Peyer's patch (tissue), 4 donors: ENCODE data around the gene WDFY4.

Experiments
- CTCF ChIP-seq, 6 experiments: fragments of 450-650 bp in 4 of 6; fragments of 200-600 bp in 2 of 6; sonication (generic) in 1 of 6; IDR thresholded peaks; one replicate each; pipeline ENCODE4 v1.5.1; 2017 to 2019; ENCODE audit warnings: antibody characterized with exemption in 6 of 6, mild to moderate bottlenecking in 3 of 6, moderate library complexity in 1 of 6
- POLR2A ChIP-seq, 2 donors: fragments of 450-650 bp; IDR thresholded peaks; one replicate each; pipeline ENCODE4 v1.5.1; 2017; ENCODE audit warnings: antibody characterized with exemption in 2 of 2, mild to moderate bottlenecking in 2 of 2, moderate library complexity in 2 of 2

GRCh38 chr10:48749254-48749787, 64.6 kb downstream of the WDFY4 start:
- no peak for TF ChIP-seq POLR2A (IDR thresholded peaks at IDR 0.05)
- TF ChIP-seq CTCF (IDR thresholded peaks at IDR 0.05), result no peak
